Measurements from ENCODE around the gene TNFRSF12A. TPM values are rescaled to one million over a fixed set of nuclear protein-coding genes. Genes with fewer than 3 reads are reported as not detected.

Gene TNFRSF12A
- total and polyA plus RNA-seq, 7 experiments from 2014 or later: 0.57 to 5.9 (median 1.1) TPM; not detected in 2

DNA sequence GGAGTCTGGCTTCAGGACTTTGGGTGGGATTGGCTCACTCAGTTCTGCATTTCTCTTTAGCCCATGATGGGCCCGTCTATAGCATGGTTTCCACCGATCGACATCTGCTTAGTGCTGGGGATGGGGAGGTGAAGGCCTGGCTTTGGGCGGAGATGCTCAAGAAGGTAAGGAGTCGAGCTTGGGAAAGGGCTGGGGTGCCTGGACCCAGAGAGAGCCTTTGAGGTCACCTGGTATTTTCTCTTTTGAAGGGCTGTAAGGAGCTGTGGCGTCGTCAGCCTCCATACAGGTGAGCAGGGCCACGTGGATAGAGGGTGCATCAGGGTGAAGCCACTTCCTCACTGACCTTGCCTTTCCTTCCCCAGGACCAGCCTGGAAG, 5.8 kb downstream of the TNFRSF12A start:
- Mint-ChIP-seq H3K27me3 (peaks cover 10 to 22% (median 11%) of the 10 kb centered on the region in 5 donors), H3K4me1 (peaks cover 27 to 62% (median 50%) of the 10 kb centered on the region in 7 donors), H3K9me3 (no peaks in the 10 kb centered on the region), H3K27ac (no peak overlapping the region), H3K4me3 (no peak overlapping the region), H3K36me3 (peaks cover 0 to 14% (median 3%) of the 10 kb centered on the region in 5 donors)
- Histone ChIP-seq H3K9me3 (ENCODE audit: control insufficient read depth in 2 of 3, low read length in 3 of 3) (no peaks in the 10 kb centered on the region), H3K27ac (ENCODE audit: low read depth, low read length) (no peak overlapping the region), H3K27me3 (ENCODE audit: control insufficient read depth in 2 of 2, insufficient read depth in 2 of 2, low read length in 2 of 2) (peaks cover 0 to 5% of the 10 kb centered on the region in 2 donors), H3K4me1 (ENCODE audit: control insufficient read depth in 2 of 2, insufficient read depth in 2 of 2, low read length in 2 of 2) (peaks cover 46 to 47% of the 10 kb centered on the region in 2 donors), H3K36me3 (ENCODE audit: control insufficient read depth in 2 of 3, insufficient read depth in 3 of 3, low read length in 3 of 3) (peaks cover 0 to 20% (median 0%) of the 10 kb centered on the region in 3 experiments), H3K4me3 (ENCODE audit: low read length) (no peak overlapping the region)
- POLR2A ChIA-PET: interaction anchor here (1.0 kb wide), 1 partner anchor 16 kb away, joined by 3 read pairs; no protein-coding TSS in a partner anchor
- ATAC-seq (no peak), DNase-seq (no peak)
- intact Hi-C loops (cut with micrococcal nuclease): loop anchor here in 1 of 2 donors (10.0 kb wide), 2 partner anchors 239 to 491 kb away; partner anchors contain the start of genes CEMP1 and PDPK1
- CTCF ChIA-PET: interaction anchor here (0.7 to 9.2 kb wide), 2 partner anchors 22 to 103 kb away, joined by 4 to 98 read pairs; no protein-coding TSS in a partner anchor

DNA sequence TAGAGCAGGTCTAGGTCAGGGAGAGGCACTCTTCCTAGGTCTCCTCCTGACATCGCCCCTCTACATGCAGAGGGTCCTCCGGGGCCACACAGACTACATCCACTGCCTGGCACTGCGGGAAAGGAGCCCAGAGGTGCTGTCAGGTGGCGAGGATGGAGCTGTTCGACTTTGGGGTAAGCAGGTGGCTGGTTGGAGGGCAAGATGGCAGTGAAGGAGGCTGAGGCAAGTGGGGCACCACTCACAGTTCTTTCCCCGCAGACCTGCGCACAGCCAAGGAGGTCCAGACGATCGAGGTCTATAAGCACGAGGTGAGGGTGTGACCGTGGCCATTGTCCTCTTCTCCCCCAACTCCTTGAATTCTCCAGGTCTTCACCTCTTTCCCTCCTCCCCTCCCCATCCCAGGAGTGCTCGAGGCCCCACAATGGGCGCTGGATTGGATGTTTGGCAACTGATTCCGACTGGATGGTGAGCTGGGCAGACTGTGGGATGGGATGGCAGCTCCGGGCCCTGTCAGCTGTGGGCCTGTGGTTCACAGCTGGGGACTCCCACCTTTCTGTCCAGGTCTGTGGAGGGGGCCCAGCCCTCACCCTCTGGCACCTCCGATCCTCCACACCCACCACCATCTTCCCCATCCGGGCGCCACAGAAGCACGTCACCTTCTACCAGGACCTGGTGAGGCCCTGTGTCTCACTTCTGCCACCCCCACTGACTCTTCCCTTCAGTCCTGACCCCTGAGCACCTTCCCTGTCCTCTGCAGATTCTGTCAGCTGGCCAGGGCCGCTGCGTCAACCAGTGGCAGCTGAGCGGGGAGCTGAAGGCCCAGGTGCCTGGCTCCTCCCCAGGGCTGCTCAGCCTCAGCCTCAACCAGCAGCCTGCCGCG, 6.7 kb downstream of the TNFRSF12A start:
- H3K4me1 Mint-ChIP-seq: peaks cover 27 to 54% (median 46%) of the 10 kb centered on the region in 7 donors
- intact Hi-C loops (cut with micrococcal nuclease): loop anchor here in 1 of 2 donors (10.0 kb wide), 2 partner anchors 238 to 492 kb away; partner anchors contain the start of genes CEMP1 and PDPK1
- CTCF ChIA-PET: interaction anchor here (0.7 to 9.2 kb wide), 11 partner anchors 12 to 367 kb away, joined by 3 to 98 read pairs (median 6); partner anchors contain the start of gene IL32
- no peaks in the 10 kb centered on the region for H3K9me3 ChIP-seq (ENCODE audit: control insufficient read depth in 2 of 3, low read length in 3 of 3)
- H3K27ac ChIP-seq (ENCODE audit: low read depth, low read length): no peak overlapping the region
- POLR2A ChIA-PET: interaction anchor here (1.5 to 2.3 kb wide), 4 partner anchors 19 to 106 kb away, joined by 3 to 17 read pairs (median 7); no protein-coding TSS in a partner anchor
- H3K4me1 ChIP-seq (ENCODE audit: control insufficient read depth in 2 of 2, insufficient read depth in 2 of 2, low read length in 2 of 2): peaks cover 37 to 41% of the 10 kb centered on the region in 2 donors
- H3K4me3 ChIP-seq (ENCODE audit: low read length): no peak overlapping the region
- peaks cover 10 to 25% (median 13%) of the 10 kb centered on the region in 5 donors for H3K27me3 Mint-ChIP-seq
- H3K27me3 ChIP-seq (ENCODE audit: control insufficient read depth in 2 of 2, insufficient read depth in 2 of 2, low read length in 2 of 2): peaks cover 0 to 5% of the 10 kb centered on the region in 2 donors
- H3K36me3 Mint-ChIP-seq: peaks cover 0 to 14% (median 3%) of the 10 kb centered on the region in 5 donors
- no peak overlapping the region for H3K4me3 Mint-ChIP-seq
- DNase-seq (no peak), ATAC-seq (no peak)
- no peak overlapping the region for H3K27ac Mint-ChIP-seq
- H3K36me3 ChIP-seq (ENCODE audit: control insufficient read depth in 2 of 3, insufficient read depth in 3 of 3, low read length in 3 of 3): peaks cover 0 to 20% (median 0%) of the 10 kb centered on the region in 3 experiments
- no peaks in the 10 kb centered on the region for H3K9me3 Mint-ChIP-seq

DNA sequence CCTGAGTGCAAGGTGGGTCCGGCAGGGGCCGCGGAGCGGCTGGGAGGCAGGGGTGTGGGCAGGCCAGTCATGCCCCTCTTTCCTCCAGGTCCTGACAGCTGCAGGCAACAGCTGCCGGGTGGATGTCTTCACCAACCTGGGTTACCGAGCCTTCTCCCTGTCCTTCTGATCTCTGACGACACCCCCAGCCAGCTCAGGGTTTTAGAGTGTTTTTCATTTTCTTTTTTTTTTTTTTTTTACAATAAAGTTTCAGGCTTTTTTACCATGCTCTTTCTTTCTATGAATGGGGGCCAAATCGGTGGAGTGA, 7.3 kb downstream of the TNFRSF12A start:
- Mint-ChIP-seq H3K4me3 (peak overlapping the region in 2 of 10 donors; percentile 13 to 30), H3K27ac (no peak overlapping the region), H3K9me3 (no peaks in the 10 kb centered on the region), H3K4me1 (peaks cover 27 to 48% (median 42%) of the 10 kb centered on the region in 7 donors), H3K36me3 (peaks cover 0 to 14% (median 3%) of the 10 kb centered on the region in 5 donors), H3K27me3 (peaks cover 12 to 28% (median 16%) of the 10 kb centered on the region in 5 donors)
- intact Hi-C loops (cut with micrococcal nuclease): loop anchor here in 1 of 2 donors (10.0 kb wide), 2 partner anchors 237 to 493 kb away; partner anchors contain the start of genes CEMP1 and PDPK1
- H3K27me3 ChIP-seq (ENCODE audit: control insufficient read depth in 2 of 2, insufficient read depth in 2 of 2, low read length in 2 of 2): peaks cover 5 to 6% of the 10 kb centered on the region in 2 donors
- H3K9me3 ChIP-seq (ENCODE audit: control insufficient read depth in 2 of 3, low read length in 3 of 3): no peaks in the 10 kb centered on the region
- H3K4me1 ChIP-seq (ENCODE audit: control insufficient read depth in 2 of 2, insufficient read depth in 2 of 2, low read length in 2 of 2): peaks cover 31 to 35% of the 10 kb centered on the region in 2 donors
- H3K36me3 ChIP-seq (ENCODE audit: control insufficient read depth in 2 of 3, insufficient read depth in 3 of 3, low read length in 3 of 3): peaks cover 0 to 20% (median 0%) of the 10 kb centered on the region in 3 experiments
- ATAC-seq: no peak
- no peak for DNase-seq
- no peak overlapping the region for H3K4me3 ChIP-seq (ENCODE audit: low read length)
- no peak overlapping the region for H3K27ac ChIP-seq (ENCODE audit: low read depth, low read length)
- ChIA-PET POLR2A (interaction anchor here (0.5 to 2.3 kb wide), 8 partner anchors 20 to 182 kb away, joined by 3 to 17 read pairs (median 4); partner anchors contain the start of gene ZNF213), CTCF (interaction anchor here (0.7 to 9.2 kb wide), 14 partner anchors 8 to 367 kb away, joined by 3 to 98 read pairs (median 6); partner anchors contain the start of genes CLDN6, IL32 and TNFRSF12A)

DNA sequence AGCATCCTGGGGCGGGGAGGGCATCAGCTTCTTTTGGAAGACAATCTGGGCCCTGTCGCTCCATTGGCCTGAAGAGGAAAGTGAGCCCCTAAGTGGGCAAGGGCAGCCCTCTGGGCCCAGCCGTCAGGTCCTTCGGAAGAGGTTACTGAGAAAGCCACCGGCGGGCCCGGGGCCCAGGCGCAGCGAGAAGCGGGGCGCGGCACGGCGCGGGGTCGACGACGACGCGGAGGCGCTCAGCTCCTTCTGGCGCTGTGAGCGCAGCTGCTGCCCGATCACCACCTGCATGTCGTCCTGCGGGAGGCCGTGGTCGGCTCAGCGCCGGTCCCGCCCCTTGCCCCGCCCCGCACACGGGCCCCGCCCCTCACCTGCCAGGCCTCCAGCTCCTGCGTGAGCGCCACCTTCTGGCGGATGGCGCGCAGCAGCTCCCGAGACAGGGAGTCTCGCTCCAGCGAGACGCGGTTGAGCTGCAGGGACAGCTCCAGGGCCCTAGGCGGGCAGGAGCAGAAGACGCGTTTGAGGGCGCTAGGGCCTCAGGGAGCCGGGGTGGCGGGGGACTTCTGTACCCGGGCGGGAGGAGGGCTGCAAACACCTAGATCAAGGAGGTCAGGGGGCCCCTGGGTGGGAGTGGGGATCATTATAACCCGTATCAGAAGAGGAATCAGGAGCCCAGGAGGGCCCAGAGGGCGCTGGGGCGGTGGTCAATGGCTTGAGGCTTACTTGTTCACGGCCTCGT, 8.0 kb downstream of the TNFRSF12A start:
- no peak overlapping the region for H3K27ac ChIP-seq (ENCODE audit: low read depth, low read length)
- Mint-ChIP-seq H3K9me3 (no peaks in the 10 kb centered on the region), H3K4me3 (peak overlapping the region in 9 of 10 donors; percentile 16 to 81 (median 66)), H3K4me1 (peaks cover 20 to 41% (median 36%) of the 10 kb centered on the region in 7 donors), H3K36me3 (peaks cover 0 to 14% (median 3%) of the 10 kb centered on the region in 5 donors), H3K27me3 (peaks cover 19 to 35% (median 23%) of the 10 kb centered on the region in 5 donors), H3K27ac (peak overlapping the region in 3 of 9 donors; percentile 25 to 65 (median 43))
- peaks cover 0 to 20% (median 0%) of the 10 kb centered on the region in 3 experiments for H3K36me3 ChIP-seq (ENCODE audit: control insufficient read depth in 2 of 3, insufficient read depth in 3 of 3, low read length in 3 of 3)
- POLR2A ChIA-PET: interaction anchor here (0.5 to 2.3 kb wide), 18 partner anchors 8 to 1243 kb away, joined by 3 to 17 read pairs (median 3); partner anchors contain the start of genes TNFRSF12A and ZNF213
- H3K27me3 ChIP-seq (ENCODE audit: control insufficient read depth in 2 of 2, insufficient read depth in 2 of 2, low read length in 2 of 2): peaks cover 5 to 6% of the 10 kb centered on the region in 2 donors
- intact Hi-C loops (cut with micrococcal nuclease): loop anchor here (1.0 to 10.0 kb wide), 5 partner anchors 8 to 493 kb away; partner anchors contain the start of genes CEMP1 (in 1 of the 2), PDPK1 (in 1 of the 2) and TNFRSF12A (in 1 of the 2)
- H3K4me1 ChIP-seq (ENCODE audit: control insufficient read depth in 2 of 2, insufficient read depth in 2 of 2, low read length in 2 of 2): peaks cover 25 to 28% of the 10 kb centered on the region in 2 donors
- no peaks in the 10 kb centered on the region for H3K9me3 ChIP-seq (ENCODE audit: control insufficient read depth in 2 of 3, low read length in 3 of 3)
- no peak overlapping the region for H3K4me3 ChIP-seq (ENCODE audit: low read length)
- CTCF ChIA-PET: interaction anchor here (0.6 to 9.2 kb wide), 23 partner anchors 9 to 226 kb away, joined by 3 to 98 read pairs (median 4); partner anchors contain the start of genes CLDN6, IL32, TNFRSF12A and ZNF213
- peak; percentile 69 for ATAC-seq
- DNase-seq: peak; percentile 66 to 89 (median 82)

DNA sequence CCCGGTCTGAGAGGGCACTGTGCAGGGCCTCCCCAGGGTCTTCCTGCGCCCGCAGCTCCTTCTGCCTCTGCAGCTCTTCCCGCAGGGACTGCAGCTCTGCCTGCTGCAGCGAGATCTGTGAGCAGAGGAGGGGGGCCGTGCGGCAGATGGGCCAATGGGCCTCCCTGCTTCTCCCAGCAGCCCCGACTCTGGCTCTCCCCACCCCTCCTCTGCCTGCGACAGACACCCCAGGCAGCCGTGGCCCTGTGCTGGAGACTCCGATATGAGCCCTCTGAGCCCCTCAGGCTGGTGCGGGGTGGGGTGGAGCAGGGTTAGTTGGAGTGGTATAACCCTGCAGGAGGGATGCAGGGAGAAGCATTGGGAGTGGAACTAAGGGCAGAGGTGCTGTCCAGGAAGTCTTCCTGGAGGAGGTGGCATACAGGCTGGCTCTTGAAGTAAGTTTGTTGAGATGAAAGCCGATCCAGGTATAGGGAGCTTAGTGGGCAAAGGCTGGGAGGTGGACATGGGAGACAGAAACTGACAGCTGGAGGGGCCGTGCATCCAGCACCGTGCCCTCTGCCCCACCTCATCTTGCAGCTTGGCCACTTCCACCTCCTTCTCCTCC, 8.7 kb downstream of the TNFRSF12A start:
- ChIA-PET CTCF (interaction anchor here (0.6 to 9.2 kb wide), 19 partner anchors 10 to 225 kb away, joined by 3 to 98 read pairs (median 4); partner anchors contain the start of genes CLDN6, IL32, TNFRSF12A and ZNF213), POLR2A (interaction anchor here (0.5 to 2.3 kb wide), 20 partner anchors 9 to 1243 kb away, joined by 3 to 17 read pairs (median 3); partner anchors contain the start of genes TNFRSF12A and ZNF213)
- Mint-ChIP-seq H3K27ac (peak overlapping the region in 1 of 9 donors; percentile 52), H3K9me3 (no peaks in the 10 kb centered on the region), H3K27me3 (peaks cover 26 to 42% (median 30%) of the 10 kb centered on the region in 5 donors), H3K4me3 (peak overlapping the region; percentile 27 to 81 (median 62)), H3K36me3 (peaks cover 0 to 14% (median 3%) of the 10 kb centered on the region in 5 donors), H3K4me1 (peaks cover 20 to 38% (median 29%) of the 10 kb centered on the region in 7 donors)
- peaks cover 6 to 7% of the 10 kb centered on the region in 2 donors for H3K27me3 ChIP-seq (ENCODE audit: control insufficient read depth in 2 of 2, insufficient read depth in 2 of 2, low read length in 2 of 2)
- H3K36me3 ChIP-seq (ENCODE audit: control insufficient read depth in 2 of 3, insufficient read depth in 3 of 3, low read length in 3 of 3): peaks cover 0 to 20% (median 0%) of the 10 kb centered on the region in 3 experiments
- intact Hi-C loops (cut with micrococcal nuclease): loop anchor here (1.0 to 10.0 kb wide), 5 partner anchors 9 to 494 kb away; partner anchors contain the start of genes CEMP1 (in 1 of the 2), PDPK1 (in 1 of the 2) and TNFRSF12A (in 1 of the 2)
- H3K4me1 ChIP-seq (ENCODE audit: control insufficient read depth in 2 of 2, insufficient read depth in 2 of 2, low read length in 2 of 2): peaks cover 18 to 22% of the 10 kb centered on the region in 2 donors
- DNase-seq: no peak
- no peak overlapping the region for H3K27ac ChIP-seq (ENCODE audit: low read depth, low read length)
- ATAC-seq: no peak
- no peak overlapping the region for H3K4me3 ChIP-seq (ENCODE audit: low read length)
- no peaks in the 10 kb centered on the region for H3K9me3 ChIP-seq (ENCODE audit: control insufficient read depth in 2 of 3, low read length in 3 of 3)
